ENCODE measurements around the gene DLG5.

DNA sequence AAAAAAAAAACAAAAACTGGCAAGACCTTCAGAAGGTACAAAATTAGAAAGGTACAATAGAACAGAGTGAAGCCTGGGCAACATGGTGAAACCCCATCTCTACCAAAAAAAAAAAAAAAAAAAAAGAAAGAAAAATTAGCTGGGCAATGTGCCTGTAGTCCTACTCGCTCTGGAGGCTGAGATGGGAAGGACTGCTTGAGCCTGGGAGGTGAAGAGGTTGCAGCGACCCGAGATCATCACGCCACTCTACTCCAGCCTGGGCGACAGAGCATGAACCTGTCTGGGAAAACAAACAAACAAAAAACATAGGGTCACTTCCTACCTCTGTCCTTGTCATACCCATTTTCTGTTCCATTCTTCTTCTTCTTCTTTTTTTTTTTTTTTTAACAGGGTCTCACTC is 45.6 kb upstream of the DLG5 start:
- TF ChIP-seq CTCF (IDR thresholded peaks at IDR 0.05), result no peak
- TF ChIP-seq POLR2A (IDR thresholded peaks at IDR 0.05), result no peak

Measured in thyroid gland (tissue), 4 donors.